Hematopoietic multipotent progenitor cell treated with erythropoietin and hydrocortisone succinate and interleukin-3 and kit ligand, for 6 days (in vitro differentiated cells): ENCODE results near the gene EEPD1.

ENCODE experiments used
- DNase-seq: peaks from one replicate; pipeline ENCODE4 v3.0.0-alpha.2; 2015

The EEPD1 gene

GRCh38 chr7:36348256-36348655 is 195.2 kb downstream of the EEPD1 start:
- no peak for DNase-seq

- no peak for DNase-seq
Observed at GRCh38 chr7:36348771-36349170, 195.7 kb downstream of the EEPD1 start.

- no peak for DNase-seq
Observed at GRCh38 chr7:36349626-36350025, 196.6 kb downstream of the EEPD1 start.
